ENCODE measurements around the gene ECHS1. TPM values are rescaled to one million over a fixed set of nuclear protein-coding genes. Genes with fewer than 3 reads are reported as not detected.

Gene ECHS1
- total RNA-seq (27.5 and 29.5 TPM in 2 replicates), polyA plus RNA-seq (15.6 and 19.3 TPM in 2 replicates), polyA minus RNA-seq (16.4 and 22.4 TPM in 2 replicates)
- 43.2 TPM for total RNA-seq (2013)

DNA sequence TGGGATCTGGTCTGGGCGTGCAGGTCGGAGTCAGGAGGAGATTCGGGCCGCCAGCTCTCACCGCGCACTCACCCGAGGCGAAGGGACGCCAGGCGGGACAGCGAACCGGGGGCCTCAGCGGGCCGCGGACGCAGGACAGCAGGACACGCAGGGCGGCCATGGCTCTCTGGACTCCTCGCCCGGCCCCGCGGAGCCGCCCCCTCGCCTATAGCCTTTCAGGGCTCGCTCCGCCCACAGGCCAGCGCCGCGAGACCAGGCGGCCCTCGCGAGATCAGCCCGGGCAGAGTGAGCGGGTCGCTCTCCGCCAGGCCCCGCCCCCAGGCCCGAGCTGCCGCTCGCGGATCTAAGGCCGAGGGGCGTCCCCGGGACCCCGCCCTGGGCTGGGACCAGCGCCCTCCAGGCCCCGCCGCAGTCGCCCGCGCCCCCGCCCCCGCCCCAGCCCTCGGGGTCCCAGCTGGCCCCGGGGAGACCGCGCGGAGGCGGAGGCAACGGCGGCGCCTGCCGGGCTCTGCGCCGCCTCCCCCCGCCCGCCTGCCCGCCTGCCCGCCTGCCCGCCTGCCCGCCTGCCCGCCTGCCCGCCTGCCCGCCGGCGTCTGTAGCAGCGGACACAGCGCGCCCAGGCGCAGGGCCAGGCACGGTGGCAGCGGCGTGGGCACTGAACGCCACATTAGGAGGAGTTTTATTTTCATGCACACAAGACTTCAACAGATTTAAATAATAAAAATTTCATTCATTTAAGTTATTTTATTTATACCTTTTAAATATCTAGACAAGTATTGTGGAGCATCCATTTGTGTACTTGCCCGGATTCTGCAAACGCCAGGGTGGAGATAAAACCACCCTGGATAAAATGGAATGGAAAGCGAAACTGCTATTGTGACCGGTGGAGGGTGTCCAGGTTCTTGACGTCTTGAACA, at the start of gene ECHS1:
Gene ECHS1 (minus strand): TSS at position 181 of the 917 bp plus-strand sequence. CDS start 21 bp downstream, at position 160.
- intact Hi-C loops (cut with micrococcal nuclease): loop anchor here (1.0 to 5.0 kb wide), 5 partner anchors 15 to 111 kb away; partner anchors contain the start of genes FUOM and MTG1
- peak; percentile 96 for ATAC-seq (ENCODE audit: low read depth)
- no peak for TF ChIP-seq EZH2 (IDR thresholded peaks at IDR 0.05; ENCODE audit: borderline replicate concordance, insufficient read depth, low read depth, low read length, poor library complexity, severe bottlenecking)
- TF ChIP-seq, protein P1, sequence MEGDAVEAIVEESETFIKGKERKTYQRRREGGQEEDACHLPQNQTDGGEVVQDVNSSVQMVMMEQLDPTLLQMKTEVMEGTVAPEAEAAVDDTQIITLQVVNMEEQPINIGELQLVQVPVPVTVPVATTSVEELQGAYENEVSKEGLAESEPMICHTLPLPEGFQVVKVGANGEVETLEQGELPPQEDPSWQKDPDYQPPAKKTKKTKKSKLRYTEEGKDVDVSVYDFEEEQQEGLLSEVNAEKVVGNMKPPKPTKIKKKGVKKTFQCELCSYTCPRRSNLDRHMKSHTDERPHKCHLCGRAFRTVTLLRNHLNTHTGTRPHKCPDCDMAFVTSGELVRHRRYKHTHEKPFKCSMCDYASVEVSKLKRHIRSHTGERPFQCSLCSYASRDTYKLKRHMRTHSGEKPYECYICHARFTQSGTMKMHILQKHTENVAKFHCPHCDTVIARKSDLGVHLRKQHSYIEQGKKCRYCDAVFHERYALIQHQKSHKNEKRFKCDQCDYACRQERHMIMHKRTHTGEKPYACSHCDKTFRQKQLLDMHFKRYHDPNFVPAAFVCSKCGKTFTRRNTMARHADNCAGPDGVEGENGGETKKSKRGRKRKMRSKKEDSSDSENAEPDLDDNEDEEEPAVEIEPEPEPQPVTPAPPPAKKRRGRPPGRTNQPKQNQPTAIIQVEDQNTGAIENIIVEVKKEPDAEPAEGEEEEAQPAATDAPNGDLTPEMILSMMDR (IDR thresholded peaks at IDR 0.05): no peak
- DNase-seq: peak; percentile 92
- under 1% methylated on average over 75 of the region's 89 CpGs for whole genome bisulfite sequencing (ENCODE audit: insufficient coverage)
- H3K36me3 ChIP-seq (replicated peaks in 1 of 2; ENCODE audit: control extremely low read depth in 1 of 2, control insufficient read depth in 1 of 2, extremely low read depth in 1 of 2, insufficient read depth in 2 of 2, low read length in 1 of 2): peaks cover 0 to 20% of the 10 kb centered on the region in 2 experiments
- POLR2A ChIA-PET: interaction anchor here (1.0 to 1.5 kb wide), 5 partner anchors 12 to 21 kb away, joined by 3 to 7 read pairs (median 5); partner anchors contain the start of genes FUOM and MTG1
- Mint-ChIP-seq H3K4me1 (peaks cover 19% of the 10 kb centered on the region), H3K27ac (peak within 1 kb of the TSS; percentile 84), H3K27me3 (no peaks in the 10 kb centered on the region), H3K4me3 (peak within 1 kb of the TSS; percentile 87), H3K9me3 (ENCODE audit: insufficient read depth) (no peaks in the 10 kb centered on the region)
- H3K27me3 ChIP-seq (replicated peaks in 1 of 4; ENCODE audit: control extremely low read depth in 1 of 4, control insufficient read depth in 3 of 4, insufficient read depth in 4 of 4, low read length in 3 of 4): no peaks in the 10 kb centered on the region
- peaks cover 5% of the 10 kb centered on the region for H4K20me1 ChIP-seq (ENCODE audit: control insufficient read depth, insufficient read depth, low read length, poor library complexity, severe bottlenecking)
- peaks cover 0 to 3% (median 0%) of the 10 kb centered on the region in 3 donors for H3K9me3 ChIP-seq (ENCODE audit: control extremely low read depth in 1 of 3, control insufficient read depth in 2 of 3, insufficient read depth in 1 of 3, low read length in 2 of 3)
- peak within 1 kb of the TSS; percentile 81 for H3K4me2 ChIP-seq (replicated peaks; ENCODE audit: low read depth, low read length, poor library complexity, severe bottlenecking)
- peaks cover 16 to 29% of the 10 kb centered on the region in 2 donors for H3K4me1 ChIP-seq (ENCODE audit: control insufficient read depth in 2 of 2, insufficient read depth in 2 of 2, low read length in 2 of 2)
- peak within 1 kb of the TSS; percentile 87 for H2AFZ ChIP-seq (ENCODE audit: insufficient read depth, low read depth, low read length, poor library complexity, severe bottlenecking)
- CTCF ChIA-PET: interaction anchor here (0.8 to 1.2 kb wide), 2 partner anchors 11 to 44 kb away, joined by 3 to 7 read pairs; no protein-coding TSS in a partner anchor
- H3K79me2 ChIP-seq (ENCODE audit: control insufficient read depth, insufficient read depth, low read length): peaks cover 4% of the 10 kb centered on the region
- H3K9ac ChIP-seq (ENCODE audit: low read length): peak within 1 kb of the TSS; percentile 79
- H3K27ac ChIP-seq (ENCODE audit: low read length in 2 of 2): peak within 1 kb of the TSS; percentile 65 to 77
- peak within 1 kb of the TSS; percentile 53 to 74 (median 69) for H3K4me3 ChIP-seq (ENCODE audit: control extremely low read depth in 1 of 5, extremely low read depth in 1 of 5, insufficient read depth in 1 of 5, low read depth in 2 of 5, low read length in 4 of 5)

All from B cell (primary cell).